Gastrocnemius medialis (tissue), 4 donors: Measurements from ENCODE around the gene MAPRE2. TPM values are rescaled to one million over a fixed set of nuclear protein-coding genes. Genes with fewer than 3 reads are reported as not detected.

ENCODE experiments used
- ATAC-seq, 2 donors: fragments of 150-250 bp; one replicate each; pipeline ENCODE4 v1.9.1; 2016
- DNase-seq, 2 donors: peaks; one replicate each; pipeline ENCODE4 v3.0.0-alpha.2; 2019
- H3K27ac ChIP-seq, 4 donors: fragments of 200-600 bp; sonication (generic); 1 replicate in 1 of 4; 2 replicates in 3 of 4; pipeline ENCODE4 v1.5.1; 2016 to 2018; ENCODE audit warnings: mild to moderate bottlenecking in 2 of 4, moderate library complexity in 1 of 4
- H3K27me3 ChIP-seq, 3 donors: fragments of 200-600 bp; sonication (generic) in 2 of 3; 1 replicate in 1 of 3; 2 replicates in 2 of 3; pipeline versions ENCODE4 v1.5.1 to v1.6.0; 2016 to 2019; ENCODE audit warnings: mild to moderate bottlenecking in 1 of 3, moderate library complexity in 1 of 3
- H3K36me3 ChIP-seq, 2 donors: fragments of 200-600 bp; sonication (generic) in 1 of 2; one replicate each; pipeline ENCODE4 v1.5.1; 2017 to 2018
- H3K4me1 ChIP-seq, 2 donors: fragments of 200-600 bp; sonication (generic) in 1 of 2; one replicate each; pipeline ENCODE4 v1.5.1; 2016 to 2017; ENCODE audit warnings: mild to moderate bottlenecking in 2 of 2
- H3K4me3 ChIP-seq, 4 donors: fragments of 200-600 bp; sonication (generic) in 3 of 4; 1 replicate in 1 of 4; 2 replicates in 3 of 4; pipeline ENCODE4 v1.5.1; 2016 to 2019; ENCODE audit warnings: mild to moderate bottlenecking in 2 of 4
- H3K9me3 ChIP-seq, 3 donors: fragments of 200-600 bp; sonication (generic) in 2 of 3; 1 replicate in 1 of 3; 2 replicates in 2 of 3; pipeline ENCODE4 v1.5.1; 2016 to 2019
- CTCF ChIP-seq, 5 experiments: fragments of 450-650 bp in 3 of 5; fragments of 200-600 bp in 2 of 5; sonication (generic) in 2 of 5; IDR thresholded peaks in 4 of 5; conservative IDR thresholded peaks in 1 of 5; 1 replicate in 4 of 5; 2 replicates in 1 of 5; pipeline ENCODE4 v1.5.1; 2016 to 2019; ENCODE audit warnings: antibody characterized with exemption in 5 of 5, mild to moderate bottlenecking in 3 of 5, moderate library complexity in 3 of 5
- POLR2A ChIP-seq, 2 donors: fragments of 450-650 bp; IDR thresholded peaks; one replicate each; pipeline ENCODE4 v1.6.1; 2017; ENCODE audit warnings: antibody characterized with exemption in 2 of 2, mild to moderate bottlenecking in 2 of 2, moderate library complexity in 2 of 2
- in situ Hi-C, 4 donors: fragments of 200-750 bp; cut with MboI; loops; one replicate each; pipeline versions ENCODE4 v1.15.0 to v1.8.0; 2017; ENCODE audit warnings: low sequenced_read_pairs in 4 of 4
- intact Hi-C: fragments of 100-400 bp; cut with DNase I; formaldehyde crosslinking; loops from one replicate; pipeline ENCODE4 v1.15.1; 2023; ENCODE audit warnings: low total_unique reads
- total RNA-seq, 4 donors: library from RNA; depleted of rRNA; stranded (reverse); fragments of >200 nt; gene quantifications; one replicate each; pipeline versions ENCODE4 v1.1.0 to v1.2.3, GENCODE V29; 2016

MAPRE2 gene
- total RNA-seq, 4 donors from 2014 or later, result 21.3 to 46.2 (median 34.4) TPM

DNA sequence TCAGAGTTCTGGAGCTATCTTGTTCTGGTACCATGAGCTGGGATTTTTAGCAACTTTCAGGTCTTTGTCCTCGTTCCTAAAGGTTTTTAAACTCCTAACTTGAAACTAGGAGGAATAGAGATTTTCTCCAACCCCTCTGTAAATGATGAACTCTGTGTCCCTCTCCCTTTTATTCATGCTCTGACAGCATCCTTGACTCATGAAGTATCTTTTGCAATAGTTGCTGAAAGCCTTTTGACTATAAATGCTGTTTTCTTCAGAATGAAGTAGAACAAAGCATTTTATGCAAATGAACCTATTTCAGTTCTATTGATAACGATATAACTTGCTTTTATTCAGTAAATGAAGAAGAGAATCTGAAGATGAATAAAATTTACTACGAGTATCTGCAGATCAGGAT, 17.0 kb upstream of the MAPRE2 start:
- ATAC-seq (no peak), DNase-seq (no peak)
- H3K4me3 ChIP-seq, result no peak overlapping the region
- H3K27me3 ChIP-seq, result no peaks in the 10 kb centered on the region
- no peaks in the 10 kb centered on the region for H3K36me3 ChIP-seq
- peaks cover 70 to 77% of the 10 kb centered on the region in 2 donors for H3K4me1 ChIP-seq
- TF ChIP-seq CTCF (IDR thresholded peaks at IDR 0.05 in 4 of 5, conservative IDR thresholded peaks at IDR 0.05 in 1 of 5) (no peak), POLR2A (IDR thresholded peaks at IDR 0.05) (no peak)
- intact Hi-C loops, result no loop called here
- H3K9me3 ChIP-seq, result no peaks in the 10 kb centered on the region
- peak overlapping the region; percentile 35 to 63 (median 52) for H3K27ac ChIP-seq
- in situ Hi-C loops, result loop anchor here in 2 of 4 donors (25.0 kb wide), 1 partner anchor 338 kb away; no protein-coding TSS in a partner anchor

- ATAC-seq (peak; percentile 82 to 83), DNase-seq (peak; percentile 66 to 79)
- TF ChIP-seq POLR2A (IDR thresholded peaks at IDR 0.05) (no peak), CTCF (IDR thresholded peaks at IDR 0.05 in 4 of 5, conservative IDR thresholded peaks at IDR 0.05 in 1 of 5) (no peak)
- in situ Hi-C loops, result loop anchor here in 2 of 4 donors (25.0 kb wide), 1 partner anchor 337 kb away; no protein-coding TSS in a partner anchor
- Histone ChIP-seq H3K27me3 (no peaks in the 10 kb centered on the region), H3K4me3 (no peak overlapping the region), H3K4me1 (peaks cover 70 to 77% of the 10 kb centered on the region in 2 donors), H3K36me3 (no peaks in the 10 kb centered on the region), H3K27ac (peak overlapping the region; percentile 35 to 63 (median 52)), H3K9me3 (no peaks in the 10 kb centered on the region)
- intact Hi-C loops, result no loop called here
Observed at GRCh38 chr18:35024965-35025364, 16.2 kb upstream of the MAPRE2 start.

- H3K27me3 ChIP-seq, result no peaks in the 10 kb centered on the region
- H3K4me3 ChIP-seq, result no peak overlapping the region
- no peaks in the 10 kb centered on the region for H3K9me3 ChIP-seq
- H3K36me3 ChIP-seq, result no peaks in the 10 kb centered on the region
- peaks cover 64 to 70% of the 10 kb centered on the region in 2 donors for H3K4me1 ChIP-seq
- intact Hi-C loops, result loop anchor here (2.0 kb wide), 1 partner anchor 116 kb away; no protein-coding TSS in a partner anchor
- in situ Hi-C loops, result no loop called here
- TF ChIP-seq CTCF (IDR thresholded peaks at IDR 0.05 in 4 of 5, conservative IDR thresholded peaks at IDR 0.05 in 1 of 5), result peak in 3 of 5 experiments; percentile 13 to 23 (median 21)
- no peak for TF ChIP-seq POLR2A (IDR thresholded peaks at IDR 0.05)
- ATAC-seq (peak; percentile 26 to 38), DNase-seq (no peak)
- H3K27ac ChIP-seq, result peak overlapping the region; percentile 21 to 63 (median 42)
Observed at GRCh38 chr18:35026407-35027061, 14.7 kb upstream of the MAPRE2 start.

DNA sequence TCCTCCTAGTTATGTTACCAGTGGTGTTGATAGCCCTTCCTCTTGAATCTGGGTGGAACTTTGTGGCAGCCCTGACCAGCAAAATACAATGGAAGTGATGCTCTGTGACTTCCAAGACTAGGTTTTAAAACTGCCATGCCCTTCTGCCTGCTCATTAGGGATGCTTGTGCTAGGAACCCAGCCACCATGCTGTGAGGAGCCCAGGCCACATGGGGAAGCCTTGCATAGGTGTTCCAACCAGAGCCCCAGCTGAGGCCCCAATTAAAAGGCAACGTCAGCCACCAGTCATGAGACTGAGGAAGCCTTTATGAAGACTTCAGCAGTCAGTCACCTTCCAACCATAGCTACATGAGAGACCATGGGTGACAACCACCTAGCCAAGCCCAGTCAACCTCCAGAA, 14.0 kb upstream of the MAPRE2 start:
- Histone ChIP-seq H3K36me3 (no peaks in the 10 kb centered on the region), H3K4me3 (no peak overlapping the region), H3K4me1 (peaks cover 57 to 67% of the 10 kb centered on the region in 2 donors), H3K27ac (peak overlapping the region in 2 of 4 donors; percentile 33 to 63), H3K27me3 (no peaks in the 10 kb centered on the region), H3K9me3 (no peaks in the 10 kb centered on the region)
- DNase-seq (no peak), ATAC-seq (no peak)
- intact Hi-C loops, result loop anchor here (2.0 kb wide), 1 partner anchor 116 kb away; no protein-coding TSS in a partner anchor
- TF ChIP-seq POLR2A (IDR thresholded peaks at IDR 0.05) (no peak), CTCF (IDR thresholded peaks at IDR 0.05 in 4 of 5, conservative IDR thresholded peaks at IDR 0.05 in 1 of 5) (no peak)
- in situ Hi-C loops, result no loop called here
